HEK293T (cell line): ENCODE results near the gene ZFHX2.

Source experiments
- CTCF ChIA-PET: fragments of 350-600 bp; formaldehyde crosslinking; extraction: SDS; loops from one replicate; lab custom pipeline; 2021; ENCODE audit warnings: antibody characterized with exemption, inconsistent platforms; lab: Yijun Ruan, JAX
- POLR2A ChIA-PET: fragments of 350-600 bp; formaldehyde crosslinking; extraction: SDS; loops from one replicate; lab custom pipeline; 2020; ENCODE audit warnings: antibody characterized with exemption, inconsistent platforms; lab: Yijun Ruan, JAX
- DNase-seq: peaks from one replicate; pipeline ENCODE4 v3.0.0; 2012; ENCODE audit warnings: mixed read lengths; ENCODE audit errors: extremely low spot score
- ARNT ChIP-seq: fragments of 450-650 bp; IDR thresholded peaks from 2 replicates; pipeline ENCODE4 v1.6.1; 2017; ENCODE audit warnings: mild to moderate bottlenecking
- BHLHE40 ChIP-seq: fragments of 450-650 bp; IDR thresholded peaks from 2 replicates; pipeline ENCODE4 v1.6.1; 2016; ENCODE audit warnings: mild to moderate bottlenecking, moderate library complexity, borderline replicate concordance
- CTBP1 ChIP-seq: fragments of 450-650 bp; IDR thresholded peaks from 2 replicates; pipeline ENCODE4 v1.6.1; 2016; ENCODE audit warnings: borderline replicate concordance
- ELF4 ChIP-seq: fragments of 450-650 bp; IDR thresholded peaks from 2 replicates; pipeline ENCODE4 v1.6.1; 2017; ENCODE audit warnings: antibody characterized with exemption
- FOXA1 ChIP-seq: fragments of 450-650 bp; IDR thresholded peaks from 2 replicates; pipeline ENCODE4 v1.6.1; 2016; ENCODE audit warnings: mild to moderate bottlenecking
- FOXK2 ChIP-seq: fragments of 450-650 bp; IDR thresholded peaks from 2 replicates; pipeline ENCODE4 v1.6.1; 2016; ENCODE audit warnings: mild to moderate bottlenecking
- FOXM1 ChIP-seq: fragments of 450-650 bp; IDR thresholded peaks from 2 replicates; pipeline ENCODE4 v1.6.1; 2017; ENCODE audit warnings: mild to moderate bottlenecking, borderline replicate concordance
- HDGF ChIP-seq: fragments of 450-650 bp; IDR thresholded peaks from 2 replicates; pipeline ENCODE4 v1.6.1; 2017; ENCODE audit warnings: antibody characterized with exemption, borderline replicate concordance
- L3MBTL2 ChIP-seq: fragments of 450-650 bp; conservative IDR thresholded peaks from 2 replicates; pipeline ENCODE4 v1.6.1; 2016; ENCODE audit warnings: mild to moderate bottlenecking
- LEF1 ChIP-seq: fragments of 450-650 bp; IDR thresholded peaks from 2 replicates; pipeline ENCODE4 v1.6.1; 2017; ENCODE audit warnings: mild to moderate bottlenecking, borderline replicate concordance
- NFRKB ChIP-seq: fragments of 450-650 bp; IDR thresholded peaks from 2 replicates; pipeline ENCODE4 v1.6.1; 2016; ENCODE audit warnings: mild to moderate bottlenecking, moderate library complexity
- SP1 ChIP-seq: fragments of 450-650 bp; IDR thresholded peaks from 2 replicates; pipeline ENCODE4 v1.6.1; 2017
- SUZ12 ChIP-seq: fragments of 450-650 bp; IDR thresholded peaks from 2 replicates; pipeline ENCODE4 v1.6.1; 2016; ENCODE audit warnings: mild to moderate bottlenecking
- TARDBP ChIP-seq: fragments of 450-650 bp; IDR thresholded peaks from 2 replicates; pipeline ENCODE4 v1.6.1; 2016
- ZNF384 ChIP-seq: fragments of 450-650 bp; IDR thresholded peaks from 2 replicates; pipeline ENCODE4 v1.6.1; 2016
- TF ChIP-seq, protein P1 (sequence below): fragments of 450-650 bp; IDR thresholded peaks from 2 replicates; pipeline ENCODE4 v1.6.1; 2016

Gene ZFHX2

GRCh38 chr14:23577710-23578392 is 26.3 kb upstream of the ZFHX2 start:
- DNase-seq = no peak
- no peak for TF ChIP-seq ZNF384
- TF ChIP-seq ELF4 = no peak
- no peak for TF ChIP-seq SUZ12
- no peak for TF ChIP-seq BHLHE40
- TF ChIP-seq FOXM1 = no peak
- TF ChIP-seq TARDBP = no peak
- no peak for TF ChIP-seq SP1
- TF ChIP-seq HDGF = no peak
- TF ChIP-seq NFRKB = no peak
- TF ChIP-seq LEF1 = no peak
- no peak for TF ChIP-seq FOXK2
- TF ChIP-seq ARNT = no peak
- no peak for TF ChIP-seq FOXA1
- ChIA-PET POLR2A (no interaction called here), CTCF (interaction anchor here (1.0 kb wide), 1 partner anchor 9 kb away, joined by 3 read pairs; no protein-coding TSS in a partner anchor)

GRCh38 chr14:23577004-23577681 is 25.6 kb upstream of the ZFHX2 start:
- POLR2A ChIA-PET = no interaction called here
- CTCF ChIA-PET = no interaction called here
- no peak for DNase-seq

DNA sequence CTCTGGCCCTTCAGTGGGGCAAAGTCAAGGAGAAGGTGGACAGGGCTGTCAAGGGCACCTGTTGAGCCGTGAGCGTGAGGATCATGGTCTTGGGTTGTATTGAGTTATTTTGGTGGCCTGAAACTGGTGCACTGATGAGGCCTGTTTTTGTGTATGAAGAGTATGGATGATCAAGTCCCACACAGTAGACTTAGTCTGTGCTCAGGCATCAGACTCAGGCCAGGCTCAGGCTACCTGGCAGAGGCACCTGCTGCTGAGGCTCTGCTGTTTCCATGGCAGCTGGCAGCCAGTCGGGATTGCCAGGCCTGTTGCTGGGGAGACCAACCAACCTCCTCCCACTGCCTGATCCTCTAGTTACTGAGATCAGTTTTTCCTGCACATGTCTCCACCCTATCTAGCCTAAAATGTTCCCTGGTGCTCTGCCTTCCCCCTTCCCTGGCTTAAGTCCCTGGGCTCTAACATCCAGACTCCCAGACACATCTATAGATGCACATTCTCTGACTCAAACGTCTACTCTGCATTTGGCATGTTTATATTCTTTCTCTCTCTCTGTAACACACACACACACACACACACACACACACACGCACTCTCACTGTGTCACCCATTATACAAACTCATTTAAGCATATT is 21.9 kb upstream of the ZFHX2 start:
- ChIA-PET CTCF (no interaction called here), POLR2A (no interaction called here)
- DNase-seq = no peak
- no peak for TF ChIP-seq LEF1
- TF ChIP-seq FOXM1 = no peak
- TF ChIP-seq ARNT = no peak

More at GRCh38 chr14:23577004-23577681, 25.6 kb upstream of the ZFHX2 start:
- TF ChIP-seq ELF4 (no peak), FOXA1 (no peak)

GRCh38 chr14:23572836-23573235 is 21.3 kb upstream of the ZFHX2 start:
- TF ChIP-seq ELF4 (no peak), L3MBTL2 (no peak), FOXK2 (no peak), BHLHE40 (no peak), FOXA1 (no peak), ZNF384 (no peak), HDGF (no peak), FOXM1 (no peak), ARNT (no peak), LEF1 (no peak), TARDBP (no peak), NFRKB (no peak), SP1 (no peak), SUZ12 (no peak)
- TF ChIP-seq, protein P1, sequence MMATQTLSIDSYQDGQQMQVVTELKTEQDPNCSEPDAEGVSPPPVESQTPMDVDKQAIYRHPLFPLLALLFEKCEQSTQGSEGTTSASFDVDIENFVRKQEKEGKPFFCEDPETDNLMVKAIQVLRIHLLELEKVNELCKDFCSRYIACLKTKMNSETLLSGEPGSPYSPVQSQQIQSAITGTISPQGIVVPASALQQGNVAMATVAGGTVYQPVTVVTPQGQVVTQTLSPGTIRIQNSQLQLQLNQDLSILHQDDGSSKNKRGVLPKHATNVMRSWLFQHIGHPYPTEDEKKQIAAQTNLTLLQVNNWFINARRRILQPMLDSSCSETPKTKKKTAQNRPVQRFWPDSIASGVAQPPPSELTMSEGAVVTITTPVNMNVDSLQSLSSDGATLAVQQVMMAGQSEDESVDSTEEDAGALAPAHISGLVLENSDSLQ = no peak
- no peak for DNase-seq
- ChIA-PET CTCF (no interaction called here), POLR2A (no interaction called here)

DNA sequence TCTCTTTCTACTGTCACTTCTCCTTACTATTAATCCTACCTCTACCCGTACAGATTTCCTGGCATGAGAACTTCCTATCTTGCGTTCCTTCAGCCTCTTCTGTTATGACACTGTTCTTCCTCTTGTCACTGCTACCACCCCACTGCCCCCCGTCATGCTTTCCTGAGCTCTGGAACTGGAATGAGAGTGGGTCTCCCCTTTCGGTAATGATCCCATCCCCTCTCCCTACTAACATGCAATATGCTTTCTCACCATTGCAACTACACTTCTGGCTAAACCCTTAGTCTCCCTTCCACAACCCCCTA is 20.9 kb upstream of the ZFHX2 start:
- CTCF ChIA-PET = interaction anchor here (1.1 to 1.2 kb wide), 2 partner anchors 8 to 14 kb away, joined by 3 to 5 read pairs; no protein-coding TSS in a partner anchor
- no peak for DNase-seq
- TF ChIP-seq, protein P1 = no peak
- TF ChIP-seq LEF1 = no peak
- TF ChIP-seq CTBP1 = no peak
- no peak for TF ChIP-seq ARNT
- TF ChIP-seq FOXA1 = no peak
- no peak for TF ChIP-seq FOXM1
- no peak for TF ChIP-seq SUZ12
- no peak for TF ChIP-seq HDGF
- no peak for TF ChIP-seq ZNF384
- TF ChIP-seq SP1 = no peak
- no peak for TF ChIP-seq TARDBP
- TF ChIP-seq L3MBTL2 = no peak
- no peak for TF ChIP-seq FOXK2
- TF ChIP-seq ELF4 = no peak
- no peak for TF ChIP-seq BHLHE40
- TF ChIP-seq NFRKB = no peak
- POLR2A ChIA-PET = no interaction called here

GRCh38 chr14:23571701-23572523 is 20.3 kb upstream of the ZFHX2 start:
- no peak for TF ChIP-seq HDGF
- no peak for TF ChIP-seq SUZ12
- no peak for TF ChIP-seq FOXA1
- TF ChIP-seq LEF1 = no peak
- TF ChIP-seq SP1 = no peak
- TF ChIP-seq ARNT = no peak
- no peak for TF ChIP-seq L3MBTL2
- no peak for TF ChIP-seq ELF4
- no peak for TF ChIP-seq FOXK2
- TF ChIP-seq FOXM1 = no peak
- TF ChIP-seq NFRKB = no peak
- DNase-seq = no peak
- CTCF ChIA-PET = interaction anchor here (1.1 to 1.2 kb wide), 2 partner anchors 9 to 13 kb away, joined by 3 to 5 read pairs; no protein-coding TSS in a partner anchor
- POLR2A ChIA-PET = interaction anchor here (0.7 to 0.9 kb wide), 2 partner anchors 250 to 542 kb away, joined by 3 read pairs; no protein-coding TSS in a partner anchor
